IMR-90 (cell line): Measurements from ENCODE around the gene ZNF423.

Experiments
- CEBPB ChIP-seq: IDR thresholded peaks from 2 replicates; pipeline ENCODE4 v1.6.1; 2012; ENCODE audit warnings: low read depth, low read length, improper control_type of control experiment
- CTCF ChIP-seq: conservative IDR thresholded peaks from 2 replicates; pipeline ENCODE4 v1.5.1; 2012; ENCODE audit warnings: mild to moderate bottlenecking, low read depth, low read length, improper control_type of control experiment
- ELK1 ChIP-seq: fragments of 150-350 bp; IDR thresholded peaks from 2 replicates; pipeline ENCODE4 v1.6.1; 2016; ENCODE audit warnings: low read depth, mild to moderate bottlenecking, low read length, moderate library complexity, borderline replicate concordance
- POLR2A ChIP-seq: IDR thresholded peaks from 2 replicates; pipeline ENCODE4 v1.6.1; 2012; ENCODE audit warnings: mild to moderate bottlenecking, low read depth, low read length
- RAD21 ChIP-seq: IDR thresholded peaks from 2 replicates; pipeline ENCODE4 v1.6.1; 2012; ENCODE audit warnings: low read length, improper control_type of control experiment
- RCOR1 ChIP-seq: IDR thresholded peaks from 2 replicates; pipeline ENCODE4 v1.6.1; 2012; ENCODE audit warnings: mild to moderate bottlenecking, low read length, improper control_type of control experiment; ENCODE audit not compliant: insufficient replicate concordance
- RFX5 ChIP-seq: IDR thresholded peaks from 2 replicates; pipeline ENCODE4 v1.8.0; 2012; ENCODE audit warnings: low read depth, mild to moderate bottlenecking, low read length, moderate library complexity
- USF2 ChIP-seq: fragments of 150-350 bp; IDR thresholded peaks from 2 replicates; pipeline ENCODE4 v1.6.1; 2017; ENCODE audit warnings: mild to moderate bottlenecking, antibody characterized with exemption, low read length, low read depth

- TF ChIP-seq CTCF = no peak
- TF ChIP-seq RCOR1 = no peak
- TF ChIP-seq RFX5 = no peak
- no peak for TF ChIP-seq ELK1
- no peak for TF ChIP-seq POLR2A
- no peak for TF ChIP-seq CEBPB
- no peak for TF ChIP-seq USF2
- TF ChIP-seq RAD21 = no peak
Observed at GRCh38 chr16:49600536-49600935, 255.4 kb downstream of the ZNF423 start.
